Measurements from ENCODE around the gene THAP10. TPM values are rescaled to one million over a fixed set of nuclear protein-coding genes. Genes with fewer than 3 reads are reported as not detected.

THAP10 gene
- total RNA-seq, 1 donor from 2014 or later = 0.79 TPM

DNA sequence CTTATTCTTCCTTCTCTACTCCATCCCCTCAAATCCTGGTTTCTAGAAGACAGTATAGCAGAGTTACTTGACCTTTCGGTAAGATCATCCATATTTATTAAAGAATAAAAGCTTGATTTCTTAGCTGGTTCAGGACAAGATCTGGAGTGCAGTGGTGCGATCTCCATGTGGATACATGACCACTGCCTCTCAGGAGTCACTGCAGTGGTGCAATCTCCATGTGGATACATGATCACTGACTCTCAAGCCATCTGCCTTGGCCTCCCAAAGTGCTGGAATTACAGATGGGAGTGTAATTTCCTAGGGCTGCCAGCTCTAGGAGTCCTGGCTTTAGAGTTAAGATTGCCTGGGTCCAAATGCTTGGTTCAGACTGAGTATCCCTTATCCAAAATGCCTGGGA is 54.8 kb downstream of the THAP10 start:
- TF ChIP-seq, protein P1, sequence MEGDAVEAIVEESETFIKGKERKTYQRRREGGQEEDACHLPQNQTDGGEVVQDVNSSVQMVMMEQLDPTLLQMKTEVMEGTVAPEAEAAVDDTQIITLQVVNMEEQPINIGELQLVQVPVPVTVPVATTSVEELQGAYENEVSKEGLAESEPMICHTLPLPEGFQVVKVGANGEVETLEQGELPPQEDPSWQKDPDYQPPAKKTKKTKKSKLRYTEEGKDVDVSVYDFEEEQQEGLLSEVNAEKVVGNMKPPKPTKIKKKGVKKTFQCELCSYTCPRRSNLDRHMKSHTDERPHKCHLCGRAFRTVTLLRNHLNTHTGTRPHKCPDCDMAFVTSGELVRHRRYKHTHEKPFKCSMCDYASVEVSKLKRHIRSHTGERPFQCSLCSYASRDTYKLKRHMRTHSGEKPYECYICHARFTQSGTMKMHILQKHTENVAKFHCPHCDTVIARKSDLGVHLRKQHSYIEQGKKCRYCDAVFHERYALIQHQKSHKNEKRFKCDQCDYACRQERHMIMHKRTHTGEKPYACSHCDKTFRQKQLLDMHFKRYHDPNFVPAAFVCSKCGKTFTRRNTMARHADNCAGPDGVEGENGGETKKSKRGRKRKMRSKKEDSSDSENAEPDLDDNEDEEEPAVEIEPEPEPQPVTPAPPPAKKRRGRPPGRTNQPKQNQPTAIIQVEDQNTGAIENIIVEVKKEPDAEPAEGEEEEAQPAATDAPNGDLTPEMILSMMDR (IDR thresholded peaks at IDR 0.05; ENCODE audit: insufficient read depth, low read length, severe bottlenecking) = no peak
- Histone ChIP-seq H3K27me3 (ENCODE audit: control insufficient read depth, insufficient read depth, low read length) (no peaks in the 10 kb centered on the region), H3K4me3 (ENCODE audit: low read depth, low read length) (no peak overlapping the region), H3K36me3 (ENCODE audit: control insufficient read depth, insufficient read depth, low read length) (peaks cover 3% of the 10 kb centered on the region)
- DNase-seq (ENCODE audit: low read depth) (no peak), FAIRE-seq (no peak)

DNA sequence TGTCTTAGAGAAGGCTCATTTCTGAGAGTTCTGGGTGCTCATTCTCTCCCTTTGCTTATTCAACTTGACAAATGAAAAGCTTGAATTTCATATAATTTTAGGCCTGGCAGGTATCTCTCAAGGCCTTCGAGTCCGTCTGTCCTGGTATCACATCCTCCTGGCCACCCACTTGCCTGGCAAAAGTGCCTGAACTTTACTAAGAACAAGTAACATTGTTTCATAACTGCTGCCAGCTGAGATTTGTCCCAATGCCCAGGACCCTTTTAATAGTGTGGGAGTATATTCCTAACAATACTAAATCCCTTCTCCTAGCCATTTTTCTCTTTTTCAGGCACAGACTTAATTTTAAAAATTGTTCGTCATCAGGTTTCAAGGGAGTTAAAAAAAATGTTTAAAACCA is 56.4 kb downstream of the THAP10 start:
- FAIRE-seq (no peak), DNase-seq (ENCODE audit: low read depth) (no peak)
- peaks cover 3% of the 10 kb centered on the region for H3K36me3 ChIP-seq (ENCODE audit: control insufficient read depth, insufficient read depth, low read length)
- TF ChIP-seq, protein P1 (IDR thresholded peaks at IDR 0.05; ENCODE audit: insufficient read depth, low read length, severe bottlenecking) = no peak
- H3K27me3 ChIP-seq (ENCODE audit: control insufficient read depth, insufficient read depth, low read length) = no peaks in the 10 kb centered on the region
- no peak overlapping the region for H3K4me3 ChIP-seq (ENCODE audit: low read depth, low read length)

DNA sequence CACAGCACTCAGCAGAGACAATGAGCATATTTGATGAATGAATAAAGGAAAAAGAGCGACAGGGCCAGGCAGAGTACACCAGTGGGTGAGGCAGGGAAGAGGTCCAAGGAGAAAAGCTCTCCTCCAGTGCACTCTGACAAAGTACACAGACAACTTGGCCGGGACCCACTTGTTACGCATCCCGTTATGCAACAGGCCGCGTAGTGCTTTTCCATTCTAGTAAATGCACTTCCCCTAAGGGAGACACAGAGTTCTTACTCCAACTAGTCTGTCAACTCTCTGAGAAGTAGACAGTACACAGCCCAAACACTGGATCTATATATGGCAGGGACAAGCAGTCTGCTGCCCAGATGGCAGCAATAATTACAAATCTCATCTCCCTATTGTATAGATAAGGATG is 56.8 kb downstream of the THAP10 start:
- Histone ChIP-seq H3K27me3 (ENCODE audit: control insufficient read depth, insufficient read depth, low read length) (no peaks in the 10 kb centered on the region), H3K36me3 (ENCODE audit: control insufficient read depth, insufficient read depth, low read length) (peaks cover 3% of the 10 kb centered on the region), H3K4me3 (ENCODE audit: low read depth, low read length) (no peak overlapping the region)
- no peak for FAIRE-seq
- TF ChIP-seq, protein P1 (IDR thresholded peaks at IDR 0.05; ENCODE audit: insufficient read depth, low read length, severe bottlenecking) = no peak
- no peak for DNase-seq (ENCODE audit: low read depth)

DNA sequence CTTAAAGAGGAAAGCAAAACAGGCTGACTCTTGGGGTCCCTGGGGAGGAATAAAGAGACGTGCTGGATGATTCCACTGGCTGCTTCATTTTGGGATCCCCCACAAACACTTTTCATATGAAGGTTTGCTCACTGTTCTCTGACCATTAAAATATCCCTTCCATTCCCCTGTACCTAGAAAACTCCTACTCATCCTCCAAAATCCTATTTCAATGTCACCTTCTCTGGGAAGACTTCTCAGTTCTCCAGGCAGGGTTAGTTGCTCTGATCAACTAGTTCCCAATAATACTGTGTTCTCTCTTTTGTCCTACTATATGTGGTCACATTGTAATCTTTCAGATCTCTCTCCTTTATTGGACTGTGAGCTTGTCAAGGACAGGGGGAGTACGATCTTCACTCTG is 57.2 kb downstream of the THAP10 start:
- H3K27me3 ChIP-seq (ENCODE audit: control insufficient read depth, insufficient read depth, low read length) = no peaks in the 10 kb centered on the region
- no peak for FAIRE-seq
- peaks cover 3% of the 10 kb centered on the region for H3K36me3 ChIP-seq (ENCODE audit: control insufficient read depth, insufficient read depth, low read length)
- TF ChIP-seq, protein P1 (IDR thresholded peaks at IDR 0.05; ENCODE audit: insufficient read depth, low read length, severe bottlenecking) = no peak
- no peak overlapping the region for H3K4me3 ChIP-seq (ENCODE audit: low read depth, low read length)
- no peak for DNase-seq (ENCODE audit: low read depth)

DNA sequence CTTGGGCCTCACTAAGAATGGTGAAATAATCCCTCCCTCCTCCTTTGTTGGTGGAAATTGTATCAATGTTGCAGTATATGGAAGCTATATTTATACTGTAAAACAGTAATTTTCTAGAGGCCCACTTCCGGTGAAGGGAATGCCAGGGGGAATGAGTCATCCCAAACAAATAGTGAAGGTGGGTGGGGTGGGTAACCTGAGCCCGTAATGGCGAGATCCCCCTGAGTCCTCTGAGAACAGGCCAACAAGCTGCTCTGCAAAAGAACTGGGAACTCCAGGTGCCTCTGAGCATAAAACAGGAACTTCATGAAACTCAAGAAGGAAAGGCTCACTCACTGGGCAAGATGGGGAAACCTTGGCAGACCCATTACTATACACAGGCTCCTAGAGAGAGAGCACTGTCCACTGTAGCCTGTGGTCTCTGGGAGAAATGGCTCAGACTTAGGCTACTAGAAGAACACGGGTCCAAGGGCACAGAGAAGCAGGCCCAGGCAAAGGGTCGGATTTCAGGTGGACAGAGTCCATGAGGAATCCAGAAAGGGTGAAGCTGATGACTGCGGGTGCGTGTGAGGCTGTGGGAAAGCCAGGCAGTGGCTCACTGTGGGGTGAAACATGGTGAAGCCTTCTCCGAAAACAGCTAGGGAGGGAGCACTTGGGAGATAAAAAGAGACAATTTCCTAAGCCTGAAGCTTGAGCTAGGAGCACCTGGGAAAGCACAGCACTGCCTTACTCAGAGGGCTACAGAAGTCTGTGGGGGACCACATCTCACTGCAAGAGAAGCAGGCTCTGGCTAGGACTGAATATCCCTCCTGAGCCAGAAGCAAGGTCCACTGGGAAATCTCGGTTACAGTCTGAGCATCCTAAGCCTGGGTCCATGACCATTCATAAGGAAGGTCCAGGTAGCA is 58.1 kb downstream of the THAP10 start:
- peak; percentile 64 for FAIRE-seq
- DNase-seq (ENCODE audit: low read depth) = peak; percentile 79
- H3K4me3 ChIP-seq (ENCODE audit: low read depth, low read length) = no peak overlapping the region

More for the DNA sequence above, 58.1 kb downstream of the THAP10 start:
- no peaks in the 10 kb centered on the region for H3K27me3 ChIP-seq (ENCODE audit: control insufficient read depth, insufficient read depth, low read length)
- H3K36me3 ChIP-seq (ENCODE audit: control insufficient read depth, insufficient read depth, low read length) = peaks cover 3% of the 10 kb centered on the region
- TF ChIP-seq, protein P1 (IDR thresholded peaks at IDR 0.05; ENCODE audit: insufficient read depth, low read length, severe bottlenecking) = no peak
